Transverse colon (tissue), 4 donors: ENCODE results near the gene ERCC6L2. TPM values are rescaled to one million over a fixed set of nuclear protein-coding genes. Genes with fewer than 3 reads are reported as not detected.

Experiments
- DNase-seq: peaks from one replicate; pipeline ENCODE4 v3.0.0-alpha.2; 2019
- H3K27ac ChIP-seq, 4 donors: fragments of 200-600 bp; sonication (generic); 2 replicates each; pipeline ENCODE4 v1.5.1; 2016 to 2018; ENCODE audit warnings: inconsistent platforms in 4 of 4
- H3K27me3 ChIP-seq: fragments of 200-600 bp; sonication (generic); 2 replicates; pipeline ENCODE4 v1.5.1; 2017; ENCODE audit warnings: inconsistent platforms
- H3K36me3 ChIP-seq, 4 donors: fragments of 200-600 bp; sonication (generic); 2 replicates each; pipeline ENCODE4 v1.5.1; 2017 to 2019; ENCODE audit warnings: inconsistent platforms in 4 of 4
- H3K4me1 ChIP-seq, 4 donors: fragments of 200-600 bp; sonication (generic); 2 replicates each; pipeline ENCODE4 v1.5.1; 2017 to 2020; ENCODE audit warnings: inconsistent platforms in 4 of 4
- H3K4me3 ChIP-seq, 4 donors: fragments of 200-600 bp; sonication (generic); 1 replicate in 1 of 4; 2 replicates in 3 of 4; pipeline versions ENCODE4 v1.5.1 to v1.6.1; 2017 to 2019; ENCODE audit warnings: inconsistent platforms in 4 of 4
- H3K9me3 ChIP-seq, 2 donors: fragments of 200-600 bp; sonication (generic); 2 replicates each; pipeline ENCODE4 v1.5.1; 2017 to 2019; ENCODE audit warnings: inconsistent platforms in 2 of 2
- EP300 ChIP-seq: sonication (generic); formaldehyde crosslinking; IDR thresholded peaks from one replicate; pipeline ENCODE4 v1.6.1; 2017; ENCODE audit warnings: antibody characterized with exemption, low read depth
- POLR2A ChIP-seq: fragments of 450-650 bp; IDR thresholded peaks from one replicate; pipeline ENCODE4 v1.6.1; 2016; ENCODE audit warnings: antibody characterized with exemption, mild to moderate bottlenecking, moderate library complexity
- POLR2AphosphoS5 ChIP-seq, 3 donors: sonication (generic); formaldehyde crosslinking; IDR thresholded peaks; one replicate each; pipeline ENCODE4 v1.6.1; 2016; ENCODE audit warnings: antibody characterized with exemption in 3 of 3
- WGBS, 2 donors: methylation state at CpG; one replicate each; pipeline ENCODE4 v1.1.5; 2018; ENCODE audit warnings: low coverage in 1 of 2; 5-methylcytosine and 5-hydroxymethylcytosine counted together
- in situ Hi-C, 4 donors: fragments of 200-750 bp; cut with MboI; loops; one replicate each; pipeline versions ENCODE4 v1.15.0 to v1.15.1; 2017; ENCODE audit warnings: low sequenced_read_pairs in 3 of 4, low pct_ligation_motif_present in 1 of 4, low pct_unique_long_range_greater_than_20kb in 1 of 4
- intact Hi-C: fragments of 100-400 bp; cut with DNase I; formaldehyde crosslinking; loops from one replicate; pipeline ENCODE4 v1.15.1; 2023; ENCODE audit warnings: low total_unique reads
- total RNA-seq, 4 donors: library from RNA; depleted of rRNA; stranded (reverse); fragments of >200 nt; gene quantifications; one replicate each; pipeline ENCODE4 v1.1.0, GENCODE V29; 2016
- TF ChIP-seq, protein P1 (sequence below), 5 experiments: fragments of 200-600 bp in 3 of 5; fragments of 450-650 bp in 2 of 5; sonication (generic) in 3 of 5; IDR thresholded peaks; 1 replicate in 2 of 5; 2 replicates in 3 of 5; pipeline ENCODE4 v1.5.1; 2016 to 2017; ENCODE audit warnings: antibody characterized with exemption in 5 of 5, inconsistent platforms in 3 of 5, mild to moderate bottlenecking in 2 of 5, moderate library complexity in 1 of 5

Gene ERCC6L2
- total RNA-seq, 4 donors from 2014 or later: 62.7 to 84.6 (median 77.3) TPM

DNA sequence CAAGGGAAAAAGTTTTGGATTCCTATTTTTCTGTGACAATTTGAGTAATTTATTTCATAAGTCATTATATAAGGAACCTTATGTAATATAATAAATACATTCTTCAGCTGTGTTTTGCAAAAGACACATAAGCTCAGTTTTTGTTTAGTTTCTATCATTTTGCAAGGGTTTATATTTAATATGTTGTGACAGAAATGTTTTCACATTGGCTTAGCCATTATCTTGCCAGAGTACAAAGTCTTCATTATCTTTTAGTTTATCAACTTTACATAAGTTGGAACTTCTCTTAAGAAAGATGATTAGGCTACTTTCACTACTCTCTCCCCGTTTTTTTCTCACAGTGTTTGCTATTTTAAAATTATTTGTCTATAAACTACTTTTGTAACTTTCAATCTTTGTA is 54.8 kb downstream of the ERCC6L2 start:
- DNase-seq: no peak
- Histone ChIP-seq H3K4me1 (peaks cover 0 to 2% (median 0%) of the 10 kb centered on the region in 4 donors), H3K9me3 (no peaks in the 10 kb centered on the region), H3K27me3 (no peaks in the 10 kb centered on the region), H3K36me3 (peaks cover 0 to 69% (median 11%) of the 10 kb centered on the region in 4 donors), H3K4me3 (no peak overlapping the region), H3K27ac (no peak overlapping the region)
- no peak for TF ChIP-seq POLR2AphosphoS5 (IDR thresholded peaks at IDR 0.05)
- WGBS, 2 donors: 79 to 82% methylated on average over 1 of the region's 1 CpG
- in situ Hi-C loops (no loop called here), intact Hi-C loops (no loop called here)

DNA sequence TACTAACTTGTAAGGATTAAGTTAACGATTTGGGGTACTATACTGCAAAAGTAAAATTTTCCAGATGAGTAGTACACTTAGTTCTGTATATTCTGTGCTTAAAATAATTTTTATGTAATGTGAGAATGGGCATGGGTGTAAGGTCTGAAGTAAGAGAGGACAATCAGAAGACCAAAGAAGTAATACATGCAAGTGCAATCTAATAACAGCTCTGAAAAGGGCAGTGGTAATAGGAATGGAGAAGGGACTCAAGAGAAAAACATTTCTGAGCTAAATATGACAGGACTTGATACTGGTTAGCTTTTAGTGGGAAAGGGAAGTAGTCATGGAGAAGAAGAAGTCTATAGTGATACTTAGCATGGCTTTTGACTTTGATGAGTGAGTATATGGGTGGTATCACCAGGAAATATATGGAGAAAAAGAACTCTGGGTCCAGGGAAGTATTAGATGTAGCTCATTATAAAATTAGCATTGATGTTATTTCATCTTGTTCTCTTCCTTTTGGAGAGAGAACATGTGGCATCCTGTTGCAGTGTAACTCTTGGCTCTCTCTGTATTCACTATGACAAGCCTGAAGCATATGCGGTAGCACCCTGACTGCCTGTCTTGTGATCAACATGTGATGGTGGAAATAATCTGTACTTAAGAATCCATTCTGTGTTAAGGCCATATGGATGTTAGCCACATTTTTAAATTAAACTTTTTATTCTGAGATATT is 60.5 kb downstream of the ERCC6L2 start:
- no peak overlapping the region for H3K27ac ChIP-seq
- 92 to 100% methylated on average over 1 to 2 of the region's 2 CpGs for WGBS, 2 donors
- H3K9me3 ChIP-seq: no peaks in the 10 kb centered on the region
- H3K27me3 ChIP-seq: no peaks in the 10 kb centered on the region
- H3K36me3 ChIP-seq: peaks cover 0 to 51% (median 7%) of the 10 kb centered on the region in 4 donors
- intact Hi-C loops (no loop called here), in situ Hi-C loops (no loop called here)
- no peaks in the 10 kb centered on the region for H3K4me1 ChIP-seq
- no peak overlapping the region for H3K4me3 ChIP-seq
- DNase-seq: no peak
- TF ChIP-seq POLR2AphosphoS5 (IDR thresholded peaks at IDR 0.05): no peak
- no peak for TF ChIP-seq EP300
- TF ChIP-seq, protein P1, sequence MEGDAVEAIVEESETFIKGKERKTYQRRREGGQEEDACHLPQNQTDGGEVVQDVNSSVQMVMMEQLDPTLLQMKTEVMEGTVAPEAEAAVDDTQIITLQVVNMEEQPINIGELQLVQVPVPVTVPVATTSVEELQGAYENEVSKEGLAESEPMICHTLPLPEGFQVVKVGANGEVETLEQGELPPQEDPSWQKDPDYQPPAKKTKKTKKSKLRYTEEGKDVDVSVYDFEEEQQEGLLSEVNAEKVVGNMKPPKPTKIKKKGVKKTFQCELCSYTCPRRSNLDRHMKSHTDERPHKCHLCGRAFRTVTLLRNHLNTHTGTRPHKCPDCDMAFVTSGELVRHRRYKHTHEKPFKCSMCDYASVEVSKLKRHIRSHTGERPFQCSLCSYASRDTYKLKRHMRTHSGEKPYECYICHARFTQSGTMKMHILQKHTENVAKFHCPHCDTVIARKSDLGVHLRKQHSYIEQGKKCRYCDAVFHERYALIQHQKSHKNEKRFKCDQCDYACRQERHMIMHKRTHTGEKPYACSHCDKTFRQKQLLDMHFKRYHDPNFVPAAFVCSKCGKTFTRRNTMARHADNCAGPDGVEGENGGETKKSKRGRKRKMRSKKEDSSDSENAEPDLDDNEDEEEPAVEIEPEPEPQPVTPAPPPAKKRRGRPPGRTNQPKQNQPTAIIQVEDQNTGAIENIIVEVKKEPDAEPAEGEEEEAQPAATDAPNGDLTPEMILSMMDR (IDR thresholded peaks at IDR 0.05): no peak
- TF ChIP-seq POLR2A: no peak

DNA sequence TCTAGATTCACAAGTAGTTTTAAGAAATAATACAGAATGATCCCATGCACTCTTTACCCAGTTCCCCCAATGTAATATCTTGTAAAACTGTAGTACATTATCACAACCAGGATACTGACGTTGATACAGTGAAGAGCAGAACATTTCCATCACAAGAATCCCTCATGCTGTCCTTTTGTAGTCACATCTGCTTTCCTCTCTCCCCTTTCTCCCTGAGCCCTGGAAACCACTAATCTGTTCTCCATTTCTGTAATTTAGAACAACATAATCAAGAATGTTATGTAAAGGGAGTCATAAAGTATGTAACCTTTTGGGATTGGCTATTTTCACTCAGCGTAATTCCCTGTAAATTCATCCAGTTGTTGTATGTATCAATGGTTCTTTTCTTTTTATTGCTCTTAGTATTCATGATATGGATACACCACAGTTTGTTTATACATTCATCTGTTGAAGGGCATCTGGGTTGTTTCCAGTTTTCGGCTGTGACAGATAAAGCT is 61.1 kb downstream of the ERCC6L2 start:
- WGBS, 2 donors: 76 to 96% methylated on average over 2 to 3 of the region's 3 CpGs
- no peak for TF ChIP-seq EP300
- no peak for TF ChIP-seq POLR2A
- TF ChIP-seq, protein P1 (IDR thresholded peaks at IDR 0.05): no peak
- intact Hi-C loops: no loop called here
- Histone ChIP-seq H3K27me3 (no peaks in the 10 kb centered on the region), H3K27ac (no peak overlapping the region), H3K4me3 (no peak overlapping the region), H3K4me1 (no peaks in the 10 kb centered on the region), H3K9me3 (no peaks in the 10 kb centered on the region), H3K36me3 (peaks cover 0 to 54% (median 10%) of the 10 kb centered on the region in 4 donors)
- no peak for DNase-seq
- in situ Hi-C loops: no loop called here

DNA sequence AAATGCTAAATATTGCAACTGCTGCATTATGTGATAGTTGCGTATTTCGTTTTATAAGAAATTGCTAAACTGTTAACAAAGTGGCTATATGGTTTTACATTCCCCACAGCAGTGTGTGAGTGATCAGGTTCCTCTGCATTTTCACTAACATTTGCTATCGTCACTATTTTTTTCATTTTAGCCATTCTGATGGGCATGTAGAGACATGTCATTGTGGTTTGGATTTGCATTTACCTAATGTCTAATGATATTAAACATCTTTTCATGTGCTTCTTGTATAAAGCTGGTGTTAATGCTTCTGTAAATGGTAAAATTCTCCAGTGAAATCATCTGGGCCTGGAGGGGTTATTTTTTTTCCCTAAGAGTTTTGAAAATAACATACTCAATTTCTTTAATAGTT is 61.6 kb downstream of the ERCC6L2 start:
- Histone ChIP-seq H3K27ac (no peak overlapping the region), H3K4me1 (no peaks in the 10 kb centered on the region), H3K9me3 (no peaks in the 10 kb centered on the region), H3K36me3 (peaks cover 0 to 54% (median 12%) of the 10 kb centered on the region in 4 donors), H3K4me3 (no peak overlapping the region), H3K27me3 (no peaks in the 10 kb centered on the region)
- no peak for DNase-seq
- in situ Hi-C loops (no loop called here), intact Hi-C loops (no loop called here)
- TF ChIP-seq, protein P1 (IDR thresholded peaks at IDR 0.05): no peak
- TF ChIP-seq POLR2A (no peak), POLR2AphosphoS5 (IDR thresholded peaks at IDR 0.05) (no peak), EP300 (no peak)
- 86 to 89% methylated on average over 3 of the region's 3 CpGs for WGBS, 2 donors
